Activated B cell treated with CpG ODN at 0.5 μM for 24 hours (primary cell): Measurements from ENCODE around the gene KRT4. TPM values are rescaled to one million over a fixed set of nuclear protein-coding genes. Genes with fewer than 3 reads are reported as not detected.

Experiments used
- ATAC-seq: fragments of 200-7000 bp; cut with Tn5 transposase; one replicate; pipeline ENCODE4 v1.10.0; 2021; ENCODE audit warnings: low read depth, mild to moderate bottlenecking, moderate library complexity
- CTCF ChIA-PET: fragments of 350-600 bp; sonication (Branson Sonifier 250); formaldehyde crosslinking; loops from one replicate; lab custom pipeline; 2021; ENCODE audit warnings: antibody characterized with exemption; lab: Charles Lee
- POLR2A ChIA-PET: fragments of 350-600 bp; sonication (Branson Sonifier 250); formaldehyde crosslinking; loops from one replicate; lab custom pipeline; 2021; ENCODE audit warnings: antibody characterized with exemption; lab: Charles Lee
- DNase-seq: peaks from one replicate; pipeline ENCODE4 v3.0.0; 2022
- H3K27ac Mint-ChIP-seq: one replicate; pipeline ENCODE4 v1.8.0; 2020; ENCODE audit warnings: mixed read lengths
- H3K27me3 Mint-ChIP-seq: one replicate; pipeline ENCODE4 v1.8.0; 2021; ENCODE audit warnings: mixed read lengths
- H3K36me3 Mint-ChIP-seq: one replicate; pipeline ENCODE4 v1.8.0; 2021; ENCODE audit warnings: low read depth, mixed read lengths
- H3K4me1 Mint-ChIP-seq: one replicate; pipeline ENCODE4 v1.8.0; 2021; ENCODE audit warnings: mixed read lengths
- H3K4me3 Mint-ChIP-seq: one replicate; pipeline ENCODE4 v1.8.0; 2020; ENCODE audit warnings: mild to moderate bottlenecking, mixed read lengths
- H3K9me3 Mint-ChIP-seq: one replicate; pipeline ENCODE4 v1.8.0; 2020; ENCODE audit warnings: mixed read lengths
- intact Hi-C: fragments of 100-400 bp; cut with micrococcal nuclease; formaldehyde crosslinking; loops from one replicate; pipeline ENCODE4 v1.15.1; 2024
- total RNA-seq: library from RNA; stranded (reverse); gene quantifications from 2 replicates; pipeline ENCODE4 v1.2.3, GENCODE V29; 2022
- TF ChIP-seq, protein P1 (sequence below): fragments of 200-600 bp; IDR thresholded peaks from one replicate; pipeline ENCODE4 v1.8.0; 2022; ENCODE audit warnings: antibody characterized with exemption, mild to moderate bottlenecking

Gene KRT4
- total RNA-seq, 1 donor from 2014 or later = not detected

DNA sequence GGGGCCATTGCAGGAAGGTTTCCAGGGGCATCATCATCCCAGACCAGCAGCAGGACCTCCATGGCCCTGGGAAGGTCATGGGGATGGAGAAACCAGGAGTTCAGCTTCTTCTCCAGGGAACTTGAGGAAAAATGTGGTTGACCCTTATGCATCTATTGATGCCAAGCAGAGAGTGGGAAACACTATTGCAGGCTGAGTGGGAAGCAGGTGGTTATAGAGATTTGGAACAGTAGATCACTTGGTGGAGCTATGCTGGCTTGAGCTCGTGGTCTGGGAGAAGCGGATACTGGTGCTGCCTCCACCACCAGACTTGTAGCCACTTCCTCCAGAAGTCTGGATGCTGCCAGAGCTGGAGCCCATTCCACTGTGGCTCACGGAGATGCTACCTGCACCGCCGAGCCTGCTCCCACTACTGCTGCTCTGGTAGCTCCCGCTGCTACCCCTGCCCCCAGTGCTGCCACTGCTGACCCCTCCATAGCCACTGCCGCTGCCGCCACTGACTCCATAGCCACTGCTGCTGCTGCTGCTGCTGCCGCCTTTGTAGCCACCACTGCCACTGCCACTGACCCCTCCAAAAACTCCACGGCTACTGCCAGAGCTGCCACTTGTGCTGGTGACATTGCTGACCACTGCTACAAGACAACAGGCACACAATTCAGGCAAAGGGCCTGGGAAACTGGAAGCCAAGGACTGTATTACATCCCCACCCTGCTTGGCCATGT is 45.3 kb downstream of the KRT4 start:
- ATAC-seq (no peak), DNase-seq (no peak)
- no peaks in the 10 kb centered on the region for H3K9me3 Mint-ChIP-seq
- ChIA-PET POLR2A (no interaction called here), CTCF (no interaction called here)
- TF ChIP-seq, protein P1, sequence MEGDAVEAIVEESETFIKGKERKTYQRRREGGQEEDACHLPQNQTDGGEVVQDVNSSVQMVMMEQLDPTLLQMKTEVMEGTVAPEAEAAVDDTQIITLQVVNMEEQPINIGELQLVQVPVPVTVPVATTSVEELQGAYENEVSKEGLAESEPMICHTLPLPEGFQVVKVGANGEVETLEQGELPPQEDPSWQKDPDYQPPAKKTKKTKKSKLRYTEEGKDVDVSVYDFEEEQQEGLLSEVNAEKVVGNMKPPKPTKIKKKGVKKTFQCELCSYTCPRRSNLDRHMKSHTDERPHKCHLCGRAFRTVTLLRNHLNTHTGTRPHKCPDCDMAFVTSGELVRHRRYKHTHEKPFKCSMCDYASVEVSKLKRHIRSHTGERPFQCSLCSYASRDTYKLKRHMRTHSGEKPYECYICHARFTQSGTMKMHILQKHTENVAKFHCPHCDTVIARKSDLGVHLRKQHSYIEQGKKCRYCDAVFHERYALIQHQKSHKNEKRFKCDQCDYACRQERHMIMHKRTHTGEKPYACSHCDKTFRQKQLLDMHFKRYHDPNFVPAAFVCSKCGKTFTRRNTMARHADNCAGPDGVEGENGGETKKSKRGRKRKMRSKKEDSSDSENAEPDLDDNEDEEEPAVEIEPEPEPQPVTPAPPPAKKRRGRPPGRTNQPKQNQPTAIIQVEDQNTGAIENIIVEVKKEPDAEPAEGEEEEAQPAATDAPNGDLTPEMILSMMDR = no peak
- no peak overlapping the region for H3K4me3 Mint-ChIP-seq
- intact Hi-C loops = no loop called here
- H3K4me1 Mint-ChIP-seq = no peaks in the 10 kb centered on the region
- H3K27ac Mint-ChIP-seq = no peak overlapping the region
- peaks cover 7% of the 10 kb centered on the region for H3K27me3 Mint-ChIP-seq
- H3K36me3 Mint-ChIP-seq = no peaks in the 10 kb centered on the region

DNA sequence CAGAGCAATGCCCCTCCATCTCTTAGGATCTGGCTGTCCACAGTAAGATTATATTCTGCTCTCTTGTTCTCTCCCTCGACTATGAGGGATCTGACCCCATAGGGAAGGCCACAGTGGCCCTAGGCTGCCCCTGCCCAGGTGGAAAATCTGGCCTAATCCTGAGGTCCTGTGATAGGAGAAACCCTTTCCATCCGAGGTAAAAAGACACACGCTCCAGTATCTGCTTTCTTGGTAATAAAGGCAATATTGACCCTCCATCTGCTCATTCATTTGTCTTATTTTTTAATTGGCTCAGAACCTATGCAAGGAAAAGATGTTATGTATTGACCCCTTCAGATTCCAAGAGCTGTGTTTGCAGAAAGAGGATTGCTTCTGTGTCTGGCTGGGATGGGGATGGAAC is 46.5 kb downstream of the KRT4 start:
- ATAC-seq = no peak
- Mint-ChIP-seq H3K4me3 (no peak overlapping the region), H3K27me3 (peaks cover 7% of the 10 kb centered on the region), H3K4me1 (no peaks in the 10 kb centered on the region), H3K27ac (no peak overlapping the region), H3K36me3 (no peaks in the 10 kb centered on the region), H3K9me3 (peaks cover under 1% of the 10 kb centered on the region)
- ChIA-PET CTCF (no interaction called here), POLR2A (no interaction called here)
- DNase-seq = no peak
- TF ChIP-seq, protein P1 = no peak
- intact Hi-C loops = no loop called here

DNA sequence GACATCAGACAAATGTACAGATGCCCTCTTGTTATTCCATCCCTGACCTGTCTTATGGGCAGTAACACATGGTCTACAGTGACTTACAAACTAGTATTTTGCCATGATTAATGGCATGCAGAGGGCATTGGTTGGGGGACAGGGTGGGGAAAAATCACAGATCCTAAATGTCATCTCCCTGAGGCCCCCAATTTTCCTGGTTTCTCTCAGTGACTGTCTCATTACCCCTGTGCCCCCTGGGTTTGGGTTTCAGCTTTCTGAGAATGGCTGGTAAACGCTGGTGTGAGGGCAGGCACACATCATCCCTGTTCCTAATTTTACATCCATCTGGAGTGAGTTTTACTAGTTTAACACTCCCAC is 46.9 kb downstream of the KRT4 start:
- peaks cover 3% of the 10 kb centered on the region for H3K9me3 Mint-ChIP-seq
- no peaks in the 10 kb centered on the region for H3K36me3 Mint-ChIP-seq
- H3K4me1 Mint-ChIP-seq = no peaks in the 10 kb centered on the region
- ATAC-seq (no peak), DNase-seq (no peak)
- ChIA-PET POLR2A (no interaction called here), CTCF (no interaction called here)
- H3K27me3 Mint-ChIP-seq = peaks cover 7% of the 10 kb centered on the region
- TF ChIP-seq, protein P1 = no peak
- no peak overlapping the region for H3K4me3 Mint-ChIP-seq
- no peak overlapping the region for H3K27ac Mint-ChIP-seq
- intact Hi-C loops = no loop called here

DNA sequence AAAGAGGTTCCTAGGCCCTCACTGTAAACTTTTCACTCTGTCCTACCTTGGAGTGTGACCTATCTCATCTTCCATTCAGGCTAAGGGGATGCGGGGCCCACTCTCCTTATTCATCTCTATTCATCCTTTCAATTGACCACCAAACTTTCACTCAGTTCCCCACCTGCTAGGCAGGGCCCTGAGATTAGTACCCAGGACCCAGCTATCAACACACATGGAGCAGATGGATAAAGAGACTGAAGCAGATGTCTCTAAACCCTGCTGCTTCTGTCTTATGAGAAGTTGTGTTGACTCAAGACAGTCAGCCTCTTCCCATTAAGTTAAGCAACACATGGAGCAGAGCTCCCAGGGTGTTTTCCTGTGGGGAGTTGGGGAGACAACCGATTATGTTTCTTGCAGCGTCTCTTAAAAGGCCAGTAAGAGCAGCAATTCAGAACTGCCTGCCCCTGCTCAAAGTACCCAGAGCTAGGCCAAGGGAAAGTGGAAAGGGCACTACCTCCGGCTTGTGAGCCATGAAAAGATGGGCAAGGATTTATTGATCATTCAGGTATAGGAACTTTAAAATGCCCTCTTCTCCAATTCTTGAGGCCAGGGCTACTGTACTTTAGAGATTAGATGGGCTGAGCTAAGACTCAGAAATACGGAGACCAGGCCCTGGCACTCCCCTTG is 47.4 kb downstream of the KRT4 start:
- Mint-ChIP-seq H3K9me3 (peaks cover 5% of the 10 kb centered on the region), H3K4me1 (no peaks in the 10 kb centered on the region), H3K27ac (no peak overlapping the region), H3K27me3 (peaks cover 7% of the 10 kb centered on the region), H3K36me3 (no peaks in the 10 kb centered on the region), H3K4me3 (no peak overlapping the region)
- POLR2A ChIA-PET = no interaction called here
- no peak for DNase-seq
- CTCF ChIA-PET = no interaction called here
- TF ChIP-seq, protein P1 = no peak
- intact Hi-C loops = no loop called here
- ATAC-seq = no peak

DNA sequence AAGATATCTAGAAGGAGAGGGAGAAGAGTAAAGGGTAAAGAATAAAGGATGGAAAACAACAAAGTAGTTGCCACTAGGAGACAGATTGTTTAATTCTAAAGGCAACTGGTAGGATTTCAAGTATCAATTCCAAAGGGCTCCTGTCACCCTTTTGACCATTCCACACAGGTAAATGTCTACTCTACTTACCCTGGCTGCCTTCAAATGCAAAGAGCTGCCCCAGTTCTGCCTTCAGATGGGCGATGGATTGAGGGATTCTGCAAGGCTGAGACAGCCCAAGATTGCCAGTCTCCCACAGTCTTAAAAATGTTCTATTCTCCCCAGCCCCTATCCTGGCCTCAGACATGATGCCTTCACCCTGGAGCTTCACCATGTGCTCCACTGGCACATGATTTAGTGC is 48.2 kb downstream of the KRT4 start:
- TF ChIP-seq, protein P1 = no peak
- no peak overlapping the region for H3K27ac Mint-ChIP-seq
- no peak overlapping the region for H3K4me3 Mint-ChIP-seq
- ATAC-seq = no peak
- CTCF ChIA-PET = no interaction called here
- H3K27me3 Mint-ChIP-seq = peaks cover 7% of the 10 kb centered on the region
- POLR2A ChIA-PET = no interaction called here
- peaks cover 11% of the 10 kb centered on the region for H3K9me3 Mint-ChIP-seq
- no peaks in the 10 kb centered on the region for H3K4me1 Mint-ChIP-seq
- no peak for DNase-seq
- H3K36me3 Mint-ChIP-seq = no peaks in the 10 kb centered on the region
- intact Hi-C loops = no loop called here
